Transverse colon (tissue), 3 donors: ENCODE results near the gene TWIST2.

Experiments
- EP300 ChIP-seq: sonication (generic); formaldehyde crosslinking; IDR thresholded peaks from one replicate; pipeline ENCODE4 v1.6.1; 2017; ENCODE audit warnings: antibody characterized with exemption, low read depth
- TF ChIP-seq, protein P1 (sequence below), 5 experiments: fragments of 200-600 bp in 3 of 5; fragments of 450-650 bp in 2 of 5; sonication (generic) in 3 of 5; IDR thresholded peaks; 1 replicate in 2 of 5; 2 replicates in 3 of 5; pipeline ENCODE4 v1.5.1; 2016 to 2017; ENCODE audit warnings: antibody characterized with exemption in 5 of 5, inconsistent platforms in 3 of 5, mild to moderate bottlenecking in 2 of 5, moderate library complexity in 1 of 5

DNA sequence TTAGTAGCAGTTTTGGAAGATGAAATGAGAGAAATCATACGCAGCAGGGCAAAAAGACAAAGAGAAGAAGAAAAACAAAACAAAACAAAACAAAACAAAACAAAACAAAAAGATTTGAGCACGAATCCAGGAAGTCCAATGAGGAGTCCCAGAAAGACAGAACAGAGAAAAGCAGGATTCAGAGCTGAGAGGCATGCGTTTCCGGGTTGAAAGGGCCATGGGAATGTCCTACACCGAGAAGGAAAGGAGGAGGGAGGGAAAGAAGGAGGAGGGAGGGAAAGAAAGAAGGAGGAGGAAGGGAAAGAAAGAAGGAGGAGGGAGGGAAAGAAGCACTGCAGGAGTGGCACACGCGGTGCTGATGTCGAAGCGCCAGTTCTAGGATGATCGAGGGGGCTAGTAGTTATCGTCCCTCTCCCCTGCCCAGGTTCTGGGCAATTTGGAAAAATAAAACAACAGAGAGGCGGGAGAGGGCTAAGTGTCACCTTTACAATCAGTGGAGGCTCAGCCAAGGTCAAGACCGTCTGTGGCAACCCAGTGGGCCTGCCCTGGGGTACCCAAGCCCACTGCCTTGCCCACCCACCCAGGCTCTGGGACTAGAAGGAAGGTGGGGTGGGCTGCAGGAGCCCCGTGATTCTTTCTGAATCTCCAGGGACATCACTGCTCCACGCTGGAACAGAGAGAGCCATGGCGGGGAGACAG is 68.4 kb downstream of the TWIST2 start:
- TF ChIP-seq, protein P1, sequence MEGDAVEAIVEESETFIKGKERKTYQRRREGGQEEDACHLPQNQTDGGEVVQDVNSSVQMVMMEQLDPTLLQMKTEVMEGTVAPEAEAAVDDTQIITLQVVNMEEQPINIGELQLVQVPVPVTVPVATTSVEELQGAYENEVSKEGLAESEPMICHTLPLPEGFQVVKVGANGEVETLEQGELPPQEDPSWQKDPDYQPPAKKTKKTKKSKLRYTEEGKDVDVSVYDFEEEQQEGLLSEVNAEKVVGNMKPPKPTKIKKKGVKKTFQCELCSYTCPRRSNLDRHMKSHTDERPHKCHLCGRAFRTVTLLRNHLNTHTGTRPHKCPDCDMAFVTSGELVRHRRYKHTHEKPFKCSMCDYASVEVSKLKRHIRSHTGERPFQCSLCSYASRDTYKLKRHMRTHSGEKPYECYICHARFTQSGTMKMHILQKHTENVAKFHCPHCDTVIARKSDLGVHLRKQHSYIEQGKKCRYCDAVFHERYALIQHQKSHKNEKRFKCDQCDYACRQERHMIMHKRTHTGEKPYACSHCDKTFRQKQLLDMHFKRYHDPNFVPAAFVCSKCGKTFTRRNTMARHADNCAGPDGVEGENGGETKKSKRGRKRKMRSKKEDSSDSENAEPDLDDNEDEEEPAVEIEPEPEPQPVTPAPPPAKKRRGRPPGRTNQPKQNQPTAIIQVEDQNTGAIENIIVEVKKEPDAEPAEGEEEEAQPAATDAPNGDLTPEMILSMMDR (IDR thresholded peaks at IDR 0.05), result no peak
- TF ChIP-seq EP300, result no peak
